IPS DF 19.7 (cell line): ENCODE results near the gene PHETA1.

Experiments used
- DNase-seq: peaks from one replicate; pipeline ENCODE4 v3.0.0-alpha.2; 2013; ENCODE audit warnings: low read depth, low spot score

PHETA1 gene, protein sequence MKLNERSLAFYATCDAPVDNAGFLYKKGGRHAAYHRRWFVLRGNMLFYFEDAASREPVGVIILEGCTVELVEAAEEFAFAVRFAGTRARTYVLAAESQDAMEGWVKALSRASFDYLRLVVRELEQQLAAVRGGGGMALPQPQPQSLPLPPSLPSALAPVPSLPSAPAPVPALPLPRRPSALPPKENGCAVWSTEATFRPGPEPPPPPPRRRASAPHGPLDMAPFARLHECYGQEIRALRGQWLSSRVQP

DNA sequence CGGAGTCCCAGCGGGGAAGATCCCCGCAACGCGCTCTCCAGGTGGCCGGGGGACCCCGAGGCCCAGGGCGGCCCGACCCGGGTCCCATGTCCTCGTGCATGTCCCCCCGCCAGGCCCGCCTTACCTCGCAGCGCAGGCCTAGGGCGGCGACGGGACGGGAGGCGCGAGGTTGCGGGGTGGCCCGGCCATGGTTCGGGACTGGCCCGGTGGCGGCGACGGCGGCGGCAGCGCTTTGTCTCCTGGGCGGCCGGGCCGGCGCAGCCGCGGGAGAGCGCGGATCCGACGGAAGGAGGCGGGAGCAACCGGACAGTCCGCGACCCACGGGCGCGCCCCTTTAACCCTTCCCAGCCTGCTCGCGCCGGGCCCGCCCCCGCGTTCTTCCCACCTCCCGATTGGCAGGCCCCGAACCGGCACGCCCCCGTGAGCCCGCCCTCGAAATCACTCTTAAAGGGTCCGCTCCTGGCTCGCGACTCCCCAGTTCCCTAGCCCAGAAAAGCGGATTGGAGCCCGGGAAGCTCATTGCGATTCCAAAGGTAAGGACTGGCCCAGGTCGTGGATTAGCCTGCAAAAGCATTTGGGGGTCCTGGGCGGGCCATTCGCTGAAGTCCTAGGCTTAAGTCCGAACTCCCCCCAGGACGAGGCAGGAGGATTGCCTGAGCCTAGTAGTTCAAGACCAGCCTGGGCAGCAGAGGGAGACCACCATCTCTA, at the start of gene PHETA1:
PHETA1 (minus strand) TSS at position 308 of the 708 bp plus-strand sequence. CDS start 5,668 bp downstream, outside the sequence.
- peak; percentile 40 for DNase-seq

DNA sequence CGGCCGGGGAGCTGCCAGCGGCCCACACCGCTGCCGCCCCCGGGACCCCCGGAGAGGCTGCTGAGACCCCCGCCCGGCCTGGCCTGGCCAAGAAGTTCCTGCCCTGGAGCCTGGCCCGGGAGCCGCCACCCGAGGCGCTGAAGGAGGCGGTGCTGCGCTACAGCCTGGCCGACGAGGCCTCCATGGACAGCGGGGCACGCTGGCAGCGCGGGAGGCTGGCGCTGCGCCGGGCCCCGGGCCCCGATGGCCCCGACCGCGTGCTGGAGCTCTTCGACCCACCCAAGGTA, 49.6 kb upstream of the PHETA1 start:
- no peak for DNase-seq

DNA sequence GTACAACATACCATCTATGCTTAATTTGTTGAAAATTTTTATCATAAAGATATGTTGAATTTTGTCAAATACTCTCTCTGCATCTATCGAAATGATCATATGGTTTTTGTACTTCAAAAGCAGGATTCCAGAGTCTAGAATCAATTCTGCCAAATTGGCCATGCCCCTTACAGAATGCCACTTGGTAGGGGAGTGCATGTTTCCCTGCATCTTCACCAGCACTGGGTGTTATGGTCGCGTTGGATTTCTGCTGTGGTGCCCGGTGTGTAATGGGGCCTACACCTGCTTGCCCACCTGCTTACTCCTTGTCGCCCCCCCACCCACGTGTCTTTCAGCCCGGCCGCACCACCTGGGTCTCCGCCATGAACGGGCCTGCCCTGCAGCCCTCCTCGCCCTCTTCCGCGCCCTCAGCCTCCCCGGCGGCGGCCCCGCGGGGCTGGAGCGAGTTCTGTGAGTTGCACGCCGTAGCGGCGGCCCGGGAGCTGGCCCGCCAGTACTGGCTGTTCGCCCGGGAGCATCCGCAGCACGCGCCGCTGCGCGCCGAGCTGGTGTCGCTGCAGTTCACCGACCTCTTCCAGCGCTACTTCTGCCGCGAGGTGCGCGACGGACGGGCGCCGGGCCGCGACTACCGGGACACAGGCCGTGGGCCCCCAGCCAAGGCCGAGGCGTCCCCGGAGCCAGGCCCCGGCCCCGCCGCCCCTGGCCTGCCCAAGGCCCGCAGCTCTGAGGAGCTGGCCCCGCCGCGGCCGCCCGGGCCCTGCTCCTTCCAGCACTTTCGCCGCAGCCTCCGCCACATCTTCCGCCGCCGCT, 49.1 kb upstream of the PHETA1 start:
- no peak for DNase-seq

DNA sequence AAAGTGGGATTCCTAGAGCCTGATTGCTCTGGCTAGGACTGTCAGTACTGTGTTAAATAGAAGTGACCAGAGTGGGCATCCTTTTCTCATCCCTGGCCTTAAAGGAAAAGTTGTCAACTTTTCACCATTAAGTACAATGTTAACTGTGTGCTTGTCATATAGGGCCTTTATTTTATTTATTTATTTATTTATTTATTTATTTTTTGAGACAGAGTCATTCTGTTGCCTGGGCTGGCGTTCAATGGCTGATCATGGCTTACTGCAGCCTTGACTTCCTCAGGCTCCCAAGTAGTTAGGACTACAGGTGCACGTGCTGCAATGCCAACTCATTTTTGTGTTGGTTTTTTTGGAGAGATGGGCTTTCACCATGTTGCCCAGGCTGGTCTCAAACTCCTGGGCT, 48.4 kb upstream of the PHETA1 start:
- no peak for DNase-seq

DNA sequence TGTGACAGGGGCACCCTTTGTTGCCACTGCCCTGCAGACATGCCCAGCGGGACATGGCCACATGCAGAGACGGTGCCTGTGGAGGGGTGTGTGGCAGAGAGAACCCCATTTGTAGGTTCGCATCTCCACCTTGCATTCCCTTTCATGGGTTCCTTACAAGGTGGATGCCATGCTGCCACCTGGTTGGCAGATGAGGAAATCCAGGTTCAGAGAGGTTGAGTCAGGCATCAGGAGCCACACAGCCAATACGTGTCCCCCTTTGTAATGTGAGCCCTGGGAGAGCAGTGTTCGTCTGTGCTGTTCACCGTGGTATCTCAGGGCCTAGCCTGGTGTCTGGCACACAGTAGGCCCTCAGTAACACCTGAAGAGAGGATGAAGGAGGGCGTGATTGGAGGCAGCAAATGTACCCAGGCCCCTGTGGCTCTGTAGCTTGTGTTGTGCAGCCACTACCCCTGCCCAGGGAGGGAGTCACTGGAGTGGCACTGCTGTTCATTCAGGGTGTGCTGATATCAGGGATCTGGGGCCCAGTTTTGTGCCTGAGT, 45.9 kb upstream of the PHETA1 start:
- no peak for DNase-seq

DNA sequence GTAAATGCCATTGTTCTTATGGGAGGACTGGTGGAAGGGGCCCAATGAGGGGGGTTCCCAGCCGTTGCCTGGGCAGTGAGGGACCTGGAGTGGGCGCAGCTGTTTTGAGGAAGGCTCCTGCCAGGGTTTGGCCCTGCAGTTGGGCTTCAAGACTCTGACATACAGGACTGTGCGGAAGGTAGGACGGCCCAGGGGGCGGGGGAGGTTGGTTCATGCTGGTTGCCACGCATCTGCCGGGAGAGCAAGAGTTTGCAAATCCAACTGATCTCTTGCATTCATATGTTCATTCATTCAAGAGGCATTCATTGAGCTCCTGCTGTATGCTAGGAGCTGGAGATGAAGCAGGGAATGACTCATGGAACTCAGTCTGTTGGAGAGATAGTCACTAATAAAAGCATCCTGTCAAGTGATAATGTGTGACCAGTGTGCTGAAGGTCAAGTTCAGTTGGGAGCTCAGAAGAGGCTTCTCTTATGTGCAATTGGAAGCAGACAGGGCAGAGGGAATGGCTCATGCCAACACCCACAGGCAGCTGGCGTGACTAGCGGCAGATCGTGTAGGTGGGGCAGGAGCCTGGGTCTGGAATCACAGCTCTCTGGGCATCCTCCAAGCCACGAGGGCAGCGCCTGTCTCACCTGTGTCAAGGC, 44.7 kb upstream of the PHETA1 start:
- DNase-seq = no peak

DNA sequence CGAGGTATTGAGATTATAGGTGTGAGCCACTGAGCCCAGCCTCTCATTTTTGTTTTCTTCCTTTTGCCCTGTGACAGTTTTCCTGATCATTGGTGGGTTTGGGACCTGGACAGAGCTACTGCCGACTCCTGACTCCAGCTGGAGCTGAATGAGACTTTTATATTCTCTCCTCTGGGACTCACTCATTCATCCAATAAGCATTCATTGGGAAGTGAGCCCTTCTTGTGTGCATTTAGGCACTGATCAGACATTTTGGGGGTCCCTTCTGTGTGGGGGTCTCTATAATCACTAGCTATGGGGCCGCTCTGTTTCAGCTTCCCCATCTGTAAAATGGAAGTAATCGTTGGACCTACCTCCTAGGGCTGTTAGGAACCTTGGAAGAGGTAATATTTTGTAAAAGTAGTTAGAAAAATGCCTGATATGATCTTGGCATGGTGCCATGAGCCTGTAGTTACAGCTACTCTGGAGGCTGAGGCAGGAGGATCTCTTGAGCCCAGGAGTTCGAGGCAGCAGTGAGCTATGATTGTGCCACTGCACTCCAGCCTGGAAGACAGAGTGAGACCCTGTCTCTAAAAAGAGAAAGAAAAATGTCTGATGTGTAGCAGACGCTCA, 44.0 kb upstream of the PHETA1 start:
- DNase-seq = no peak

DNA sequence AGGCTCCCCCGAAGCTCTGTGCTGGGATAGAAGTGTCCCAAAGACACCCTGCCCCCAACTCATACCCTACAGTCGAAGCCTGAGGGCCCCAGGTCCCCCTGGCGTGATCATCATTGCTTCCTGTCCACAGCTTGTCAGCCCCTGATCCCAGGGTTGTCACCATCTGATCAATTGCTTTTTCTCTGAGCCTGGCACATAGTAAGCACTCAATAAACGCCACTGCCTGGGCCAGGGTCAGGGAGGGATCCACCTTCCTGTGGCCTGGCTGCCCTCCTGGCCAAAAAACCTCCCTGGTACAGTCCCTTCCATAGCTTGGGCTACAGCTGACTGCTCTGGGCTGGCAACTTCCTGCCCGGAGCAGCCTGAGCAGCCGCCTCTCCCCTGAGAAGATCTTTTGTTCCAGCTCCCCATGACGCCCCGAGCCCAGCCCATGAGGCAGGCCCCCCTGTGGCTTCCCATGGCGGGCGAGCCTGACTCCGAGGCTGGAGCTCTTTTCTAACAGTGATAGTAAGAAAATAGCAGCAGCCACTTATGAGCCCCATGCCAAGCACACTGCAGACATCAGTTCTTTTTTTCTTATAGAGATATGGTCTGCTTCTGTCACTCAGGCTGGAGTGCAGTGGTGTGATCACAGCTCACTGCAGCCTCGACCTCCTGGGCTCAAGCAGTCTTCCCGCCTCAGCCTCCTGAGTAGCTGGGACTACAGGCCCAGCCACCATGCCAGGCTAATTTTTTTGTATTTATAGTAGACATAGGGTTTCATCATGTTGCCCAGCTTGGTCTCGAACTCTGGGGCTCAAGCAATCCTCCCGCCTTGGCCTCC, 43.3 kb upstream of the PHETA1 start:
- DNase-seq = no peak

DNA sequence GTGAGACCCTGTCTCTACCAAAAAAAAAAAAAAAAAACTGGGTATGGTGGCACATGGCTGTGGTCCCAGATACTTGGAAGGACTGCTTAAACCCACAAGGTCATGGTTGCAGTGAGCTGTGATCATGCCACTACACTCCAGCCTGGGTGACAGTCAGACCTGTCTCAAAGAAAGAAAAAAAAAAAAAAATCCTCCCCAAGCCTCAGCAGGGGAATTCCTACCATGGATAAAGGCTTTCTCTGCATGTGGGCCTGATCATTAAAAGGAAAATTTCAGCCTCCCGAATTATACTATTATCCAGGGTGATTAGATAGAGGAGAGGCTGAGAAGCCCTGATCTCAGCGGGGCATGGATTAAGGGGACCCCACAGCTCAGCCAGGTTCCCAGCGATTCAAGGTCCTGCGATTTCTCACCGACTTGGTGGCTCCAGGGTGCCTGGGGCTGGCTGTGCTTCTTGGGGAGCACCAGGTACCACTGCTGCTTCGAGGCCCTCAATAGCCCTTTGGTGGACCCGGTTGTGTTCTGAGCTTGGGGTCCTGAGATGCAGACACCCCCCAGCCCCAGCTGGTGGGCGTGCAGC, 42.4 kb upstream of the PHETA1 start:
- DNase-seq = no peak

DNA sequence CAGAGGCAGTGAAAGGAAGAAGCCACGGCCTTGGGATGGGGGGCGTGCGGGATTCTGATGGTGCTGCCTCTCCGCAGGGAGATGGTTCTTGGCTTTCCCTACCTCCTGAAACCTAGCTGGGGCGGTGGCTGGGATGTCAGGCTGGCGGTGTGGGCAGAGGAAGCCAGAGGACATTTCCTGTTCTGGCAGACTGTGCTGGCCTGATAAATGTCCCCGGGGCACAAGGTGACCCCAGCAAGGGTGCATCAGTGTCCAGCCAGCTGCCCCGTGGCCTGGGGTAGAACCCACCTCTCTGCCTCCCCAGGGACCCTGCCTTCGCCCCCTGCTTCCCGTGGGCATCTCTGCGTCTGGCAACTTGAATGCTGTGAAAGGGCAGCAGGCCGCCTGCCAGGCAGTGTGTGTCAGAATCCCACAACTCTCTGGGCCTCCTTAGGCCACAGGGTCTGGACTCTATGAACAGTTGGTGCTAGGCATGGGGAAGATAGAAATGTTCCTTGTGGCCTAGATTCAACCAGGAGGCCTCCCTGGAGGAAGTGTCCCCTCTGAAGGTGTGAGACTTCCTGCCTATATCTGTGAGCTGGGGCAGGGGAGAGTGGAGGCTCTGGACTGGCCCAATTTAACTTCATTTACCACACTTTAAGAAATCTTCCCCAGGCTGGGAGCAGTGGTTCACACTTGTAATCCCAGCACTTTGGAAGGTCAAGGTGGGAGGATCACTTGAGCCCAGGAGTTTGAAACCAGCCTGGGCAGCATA, 41.7 kb upstream of the PHETA1 start:
- DNase-seq = no peak

DNA sequence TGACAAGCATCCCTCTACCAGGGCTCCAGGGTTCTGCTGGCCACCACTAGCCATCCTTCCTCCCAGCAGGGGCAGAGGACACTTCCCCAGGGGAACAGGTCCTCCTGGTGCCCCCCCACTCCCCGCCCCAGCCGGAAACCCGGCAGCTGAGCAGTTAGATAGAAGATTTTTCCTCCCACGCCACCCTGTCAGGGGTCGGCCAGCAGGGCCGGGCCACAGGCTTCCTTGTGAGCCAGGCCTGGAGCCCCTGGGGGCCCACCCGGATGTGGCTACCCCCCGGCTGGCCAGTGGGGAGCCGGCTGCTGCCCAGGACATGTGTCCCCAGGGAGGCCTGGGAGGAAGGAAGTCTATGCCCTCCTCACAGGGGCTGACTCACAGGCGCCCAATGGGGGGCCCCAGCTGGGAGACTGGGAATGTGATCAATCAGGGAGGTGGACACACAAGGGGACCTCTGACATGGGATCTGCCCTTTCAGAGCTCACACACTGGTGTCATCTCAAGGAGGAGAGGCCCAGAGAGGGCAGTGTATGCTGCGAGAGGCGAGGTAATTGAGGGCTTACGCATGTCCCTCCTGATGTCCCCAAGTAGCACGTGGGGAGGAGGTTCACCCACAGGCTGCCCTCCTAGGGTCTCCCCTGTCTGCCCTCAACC, 41.0 kb upstream of the PHETA1 start:
- no peak for DNase-seq

DNA sequence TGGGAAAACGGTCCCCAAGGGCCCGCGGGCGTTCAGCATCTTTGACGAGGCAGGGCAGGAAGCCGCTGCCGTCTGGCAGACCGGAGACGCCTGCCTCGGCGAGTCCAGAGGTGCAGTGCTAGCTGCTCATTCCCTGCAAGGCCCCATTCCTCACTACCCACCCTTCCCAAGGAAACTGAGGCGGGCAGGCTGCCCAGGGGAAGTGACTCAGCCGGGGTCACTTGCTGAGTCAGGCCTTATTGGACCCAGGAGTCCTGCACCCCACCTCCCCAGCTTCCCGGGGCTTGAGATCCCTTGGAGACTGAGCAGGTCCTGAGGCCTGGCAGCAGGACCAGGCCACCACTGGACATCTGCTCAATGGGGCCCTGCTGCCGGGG, 40.5 kb upstream of the PHETA1 start:
- no peak for DNase-seq

DNA sequence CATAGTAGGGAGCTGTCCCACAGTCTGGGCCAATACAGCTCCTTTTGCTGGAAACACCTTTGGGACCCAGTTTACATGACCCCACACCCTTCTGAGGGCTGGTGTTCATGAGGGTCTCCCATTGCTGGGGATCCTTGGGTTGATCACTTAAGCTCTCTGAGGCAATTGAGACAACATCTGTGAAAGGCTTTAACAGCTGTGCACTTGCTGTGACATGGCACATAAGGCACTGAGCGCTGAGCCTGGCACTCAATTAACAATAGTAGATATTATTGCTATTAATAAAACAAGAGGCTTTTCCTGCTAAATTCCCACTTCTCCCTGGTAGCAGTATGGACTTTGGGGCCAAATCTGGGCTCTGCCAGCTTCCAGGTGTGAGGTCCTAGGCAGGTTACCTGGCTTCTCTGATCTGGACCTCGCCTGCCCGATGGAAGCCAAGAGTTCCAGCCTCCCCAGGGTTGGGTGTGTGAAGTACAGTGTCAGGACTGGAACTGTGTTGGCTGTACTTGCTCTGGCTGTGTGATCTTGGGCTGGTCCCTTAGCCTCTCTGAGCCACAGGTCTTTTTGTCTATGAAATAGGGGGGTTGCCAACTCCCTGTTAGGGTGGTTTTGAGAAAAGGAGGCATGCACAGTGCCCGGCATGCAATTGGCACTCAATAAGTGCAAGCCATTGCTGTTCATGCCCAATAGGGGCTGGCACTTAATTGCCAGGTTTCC, 39.9 kb upstream of the PHETA1 start:
- no peak for DNase-seq

DNA sequence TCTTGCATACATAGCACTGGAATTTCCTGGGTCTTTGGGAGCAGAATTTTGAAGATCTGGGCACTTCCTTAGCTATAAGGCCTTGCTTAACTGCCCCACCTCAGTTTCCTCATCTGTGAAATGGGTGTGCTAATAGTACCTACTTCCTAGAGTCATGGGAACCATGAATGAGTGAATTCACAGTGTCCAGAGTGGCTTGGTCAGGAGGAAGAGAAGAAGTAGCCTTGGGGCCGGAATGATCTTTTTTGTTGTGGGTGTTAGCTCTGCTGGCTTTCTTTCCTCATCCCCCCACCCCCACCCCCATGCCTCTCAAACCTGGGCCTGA, 39.2 kb upstream of the PHETA1 start:
- no peak for DNase-seq

DNA sequence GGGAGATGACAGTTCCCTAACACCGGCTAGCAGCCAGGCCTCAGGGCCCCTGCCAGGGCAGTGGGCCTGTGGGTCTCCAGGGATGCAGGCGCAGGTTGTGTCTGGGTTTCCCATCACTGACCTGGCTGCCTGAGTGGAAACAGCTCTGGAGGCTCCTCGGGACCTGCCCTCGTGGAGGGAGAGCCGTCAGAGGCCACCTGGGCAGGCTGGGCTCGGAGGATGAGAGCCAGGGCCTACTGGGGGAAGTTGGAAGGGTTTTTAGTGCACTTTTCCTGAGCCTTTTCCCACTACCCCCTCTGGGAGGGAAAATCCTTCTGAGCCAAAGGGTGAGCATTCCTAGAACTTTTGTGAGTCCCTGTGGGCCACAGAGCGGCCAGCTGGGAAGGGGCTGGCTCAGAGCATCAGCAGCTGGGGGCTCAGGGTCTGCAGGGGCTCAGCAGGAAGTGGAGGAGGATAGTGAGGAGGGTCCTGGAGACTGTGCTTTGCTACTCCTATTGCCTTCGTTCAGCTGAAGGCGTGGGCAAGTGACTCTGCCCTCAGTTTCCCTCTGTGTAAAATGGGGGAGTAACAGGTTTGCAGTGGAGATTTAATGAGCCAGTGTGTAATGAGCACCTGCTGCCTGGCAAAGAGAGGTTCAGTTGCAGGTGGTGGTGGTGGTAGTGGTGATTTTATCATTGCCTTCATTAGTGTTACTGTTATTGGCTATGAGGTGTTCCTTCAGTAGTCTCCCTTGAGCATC, 38.7 kb upstream of the PHETA1 start:
- DNase-seq = no peak

DNA sequence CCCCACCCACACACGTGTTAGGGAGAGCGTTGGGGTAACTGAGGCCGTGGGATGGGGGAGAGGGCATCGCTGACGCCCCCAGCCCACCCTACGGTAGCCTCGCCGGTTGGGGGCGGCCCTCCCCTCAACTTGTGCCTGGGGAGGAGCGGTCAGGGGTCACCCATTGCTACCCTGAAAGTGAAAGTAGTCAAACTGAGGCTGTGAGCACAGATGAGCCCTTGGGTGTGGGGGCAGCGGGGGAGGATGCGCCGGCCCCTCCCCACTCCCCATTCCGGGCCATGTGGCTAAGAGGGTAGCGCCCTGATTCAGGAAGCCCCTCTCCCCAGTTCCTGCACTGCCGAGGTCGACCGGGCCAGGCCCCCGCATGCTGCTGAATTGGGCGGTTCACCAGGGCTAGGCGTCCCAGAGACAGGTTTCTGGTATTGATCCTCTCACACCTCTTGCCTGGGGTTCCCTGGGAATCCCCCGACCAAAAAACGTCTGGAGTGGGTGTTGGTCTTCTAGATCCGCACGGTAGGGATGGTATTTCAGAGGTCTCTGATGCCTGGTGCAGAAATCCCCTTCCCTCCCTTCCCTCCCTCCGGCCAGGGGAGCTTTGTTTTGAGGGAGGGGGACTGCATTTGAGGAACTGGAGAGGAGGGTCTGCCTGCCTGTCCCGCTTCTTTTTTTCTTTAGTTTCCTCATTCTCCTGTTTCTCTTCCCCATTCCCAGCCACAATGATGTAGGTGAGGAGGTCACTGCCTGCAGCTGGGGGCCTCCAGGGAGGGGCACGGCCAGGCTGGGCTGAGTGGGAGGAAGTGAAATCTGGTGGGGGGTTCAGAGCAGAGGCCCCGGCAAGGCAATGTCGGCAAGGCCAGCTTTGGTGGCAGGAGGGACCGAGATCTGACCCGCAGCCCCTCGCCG, 37.8 kb upstream of the PHETA1 start:
- DNase-seq = no peak
